HCT116 (cell line): ENCODE measurements around the gene PLPP6. TPM values are rescaled to one million over a fixed set of nuclear protein-coding genes. Genes with fewer than 3 reads are reported as not detected.
A peak's percentile ranks its signal among the peaks of the same experiment; 100 is the strongest.

ENCODE experiments used
- ATAC-seq: fragments of 200-7000 bp; cut with Tn5 transposase; 2 replicates; pipeline ENCODE4 v1.9.1; 2020; ENCODE audit warnings: mild to moderate bottlenecking, moderate library complexity
- BruUV-seq: library from RNA; stranded (reverse); fragments of 400-500 nt; replicated peaks from 2 replicates; lab custom pipeline; 2021; lab: Mats Ljungman, UMichigan
- CTCF ChIA-PET: fragments of 300-600 bp; sonication (Branson Sonifier 250); formaldehyde crosslinking; loops from one replicate; lab custom pipeline; 2021; ENCODE audit warnings: antibody characterized with exemption; lab: Charles Lee
- POLR2A ChIA-PET: fragments of 300-600, 350-600 bp; sonication (Branson Sonifier 250); formaldehyde crosslinking; loops from one replicate; lab custom pipeline; 2021; ENCODE audit warnings: antibody characterized with exemption; lab: Charles Lee
- RAD21 ChIA-PET, 2 experiments: fragments of 300-600 bp; sonication (Branson Sonifier 250); formaldehyde crosslinking; loops; one replicate each; lab custom pipeline; 2023; ENCODE audit warnings: low total read pairs in 2 of 2; ENCODE audit not compliant: uncharacterized antibody in 2 of 2, unreplicated experiment in 2 of 2, low non-redundant PET in 1 of 2; lab: Charles Lee
- DNase-seq: peaks from one replicate; pipeline ENCODE4 v3.0.0-alpha.2; 2010; ENCODE audit warnings: low read depth, low spot score
- H2AFZ ChIP-seq: fragments of 200-600 bp; shearing (Covaris generic), sonication (generic); 2 replicates; pipeline ENCODE4 v1.6.1; 2017; ENCODE audit warnings: low read depth, mixed run types, mixed read lengths, antibody characterized with exemption, low read length; ENCODE audit not compliant: poor library complexity, severe bottlenecking
- H3K27ac ChIP-seq: 2 replicates; pipeline ENCODE4 v1.5.1; 2012; ENCODE audit warnings: low read depth, low read length
- H3K27me3 ChIP-seq: fragments of 200-600 bp; sonication (generic); 2 replicates; pipeline ENCODE4 v1.6.1; 2016; ENCODE audit warnings: mixed run types, low read length, mixed read lengths; ENCODE audit not compliant: insufficient read depth
- H3K36me3 ChIP-seq, 2 experiments: fragments of 200-500 bp in 1 of 2; fragments of 200-600 bp in 1 of 2; sonication (Bioruptor generic) in 1 of 2; sonication (generic) in 1 of 2; 2 replicates each; pipeline versions ENCODE4 v1.5.1 to v1.6.1; 2014 to 2016; ENCODE audit warnings: low read length in 2 of 2, inconsistent platforms in 1 of 2, mixed read lengths in 1 of 2, mixed run types in 1 of 2; ENCODE audit not compliant: insufficient read depth in 2 of 2, control insufficient read depth in 1 of 2
- H3K4me1 ChIP-seq, 2 experiments: fragments of 200-600 bp in 1 of 2; sonication (generic) in 1 of 2; 2 replicates each; pipeline versions ENCODE4 v1.5.1 to v1.6.1; 2012 to 2017; ENCODE audit warnings: low read length in 2 of 2, inconsistent platforms in 1 of 2, mild to moderate bottlenecking in 1 of 2, mixed read lengths in 1 of 2, mixed run types in 1 of 2, moderate library complexity in 1 of 2; ENCODE audit not compliant: insufficient read depth in 2 of 2, control insufficient read depth in 1 of 2
- H3K4me2 ChIP-seq: fragments of 200-600 bp; sonication (generic); 2 replicates; pipeline ENCODE4 v1.6.1; 2017; ENCODE audit warnings: mixed run types, low read length, mixed read lengths
- H3K4me3 ChIP-seq, 2 experiments: fragments of 200-600 bp in 1 of 2; sonication (generic) in 1 of 2; replicated peaks in 1 of 2; 2 replicates each; pipeline ENCODE4 v1.5.1; 2011 to 2016; ENCODE audit warnings: low read length in 2 of 2, control low read depth in 1 of 2, low read depth in 1 of 2, mild to moderate bottlenecking in 1 of 2, mixed read lengths in 1 of 2, mixed run types in 1 of 2
- H3K79me2 ChIP-seq: fragments of 200-600 bp; sonication (generic); 2 replicates; pipeline ENCODE4 v1.6.1; 2017; ENCODE audit warnings: mild to moderate bottlenecking, mixed run types, low read length, moderate library complexity, mixed read lengths; ENCODE audit not compliant: insufficient read depth
- H3K9ac ChIP-seq: fragments of 200-600 bp; sonication (generic); 2 replicates; pipeline ENCODE4 v1.6.1; 2016; ENCODE audit warnings: low read length, mixed read lengths
- H3K9me2 ChIP-seq: fragments of 200-600 bp; sonication (generic), shearing (Covaris generic); 2 replicates; pipeline ENCODE4 v1.6.1; 2017; ENCODE audit warnings: mixed run types, mild to moderate bottlenecking, moderate library complexity; ENCODE audit not compliant: insufficient read depth
- H3K9me3 ChIP-seq, 2 experiments: fragments of 200-500 bp in 1 of 2; fragments of 200-600 bp in 1 of 2; sonication (Bioruptor generic) in 1 of 2; sonication (generic) in 1 of 2; 2 replicates each; pipeline ENCODE4 v1.6.1; 2014 to 2017; ENCODE audit warnings: low read length in 2 of 2, mixed read lengths in 2 of 2, inconsistent platforms in 1 of 2, low read depth in 1 of 2, mild to moderate bottlenecking in 1 of 2, mixed run types in 1 of 2, moderate library complexity in 1 of 2; ENCODE audit not compliant: control insufficient read depth in 1 of 2, insufficient read depth in 1 of 2
- H4K20me1 ChIP-seq: fragments of 200-600 bp; sonication (generic), shearing (Covaris generic); 2 replicates; pipeline ENCODE4 v1.6.1; 2017; ENCODE audit warnings: mixed run types, mild to moderate bottlenecking, moderate library complexity; ENCODE audit not compliant: insufficient read depth
- CEBPB ChIP-seq: IDR thresholded peaks from 2 replicates; pipeline ENCODE4 v1.6.1; 2012; ENCODE audit warnings: low read depth
- ELF1 ChIP-seq: IDR thresholded peaks from 2 replicates; pipeline ENCODE4 v1.6.1; 2012; ENCODE audit warnings: low read depth, borderline replicate concordance
- JUND ChIP-seq: IDR thresholded peaks from 2 replicates; pipeline ENCODE4 v1.6.1; 2012
- POLR2A ChIP-seq: IDR thresholded peaks from 2 replicates; pipeline ENCODE4 v1.7.0; 2011; ENCODE audit warnings: borderline replicate concordance; ENCODE audit not compliant: insufficient read depth, insufficient read length; ENCODE audit errors: extremely low read depth
- SIN3A ChIP-seq: IDR thresholded peaks from 2 replicates; pipeline ENCODE4 v1.6.1; 2012; ENCODE audit warnings: low read depth
- SP1 ChIP-seq: IDR thresholded peaks from 2 replicates; pipeline ENCODE4 v1.6.1; 2012; ENCODE audit warnings: low read depth
- TCF7L2 ChIP-seq: IDR thresholded peaks from 2 replicates; pipeline ENCODE4 v1.7.0; 2011; ENCODE audit warnings: borderline replicate concordance, inconsistent platforms; ENCODE audit not compliant: insufficient read depth, insufficient read length; ENCODE audit errors: extremely low read depth
- ZFX ChIP-seq: fragments of 450-650 bp; IDR thresholded peaks from 2 replicates; pipeline ENCODE4 v1.6.1; 2017
- intact Hi-C: fragments of 100-400 bp; cut with micrococcal nuclease; formaldehyde crosslinking; loops from 2 replicates; pipeline ENCODE4 v1.10.0; 2022
- total RNA-seq: library from RNA; stranded (reverse); gene quantifications from one replicate; pipeline ENCODE4 v1.2.1, GENCODE V29; 2021; ENCODE audit not compliant: unreplicated experiment

PLPP6 gene
- total RNA-seq, 1 experiment from 2014 or later = 5.0 TPM

DNA sequence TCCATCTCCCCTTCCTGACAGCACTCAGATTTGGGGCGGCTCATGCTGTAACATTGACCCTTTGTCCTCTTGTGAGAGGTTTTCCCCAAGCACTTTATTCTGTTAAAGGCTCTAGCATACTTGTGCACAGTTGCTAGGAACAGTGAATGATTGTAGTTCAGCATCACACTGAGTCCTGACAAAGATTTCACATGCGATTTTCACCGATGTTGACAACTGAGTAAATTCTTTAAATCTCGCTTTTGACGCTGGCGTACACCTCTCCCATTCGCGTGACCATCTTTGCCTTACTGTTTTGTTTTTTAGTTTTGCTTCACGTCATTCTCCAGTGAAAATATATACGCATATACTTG is 18.1 kb downstream of the PLPP6 start:
- ATAC-seq = no peak
- H3K9ac ChIP-seq = peak overlapping the region; percentile 71
- H2AFZ ChIP-seq = no peak overlapping the region
- TF ChIP-seq ELF1 (no peak), ZFX (no peak), TCF7L2 (no peak), SP1 (no peak), POLR2A (no peak), JUND (no peak), CEBPB (no peak)
- peaks cover 15 to 23% of the 10 kb centered on the region in 2 experiments for H3K4me1 ChIP-seq
- H3K9me3 ChIP-seq = no peaks in the 10 kb centered on the region
- peak overlapping the region; percentile 88 for H3K27ac ChIP-seq
- no TSS peak for BruUV-seq
- H3K36me3 ChIP-seq = peaks cover 2 to 4% of the 10 kb centered on the region in 2 experiments; a peak in 1 of 4 replicates
- no peaks in the 10 kb centered on the region for H4K20me1 ChIP-seq
- H3K27me3 ChIP-seq = no peaks in the 10 kb centered on the region
- peak overlapping the region; percentile 91 for H3K4me2 ChIP-seq
- ChIA-PET CTCF (interaction anchor here (1.1 kb wide), 1 partner anchor 15 kb away, joined by 3 read pairs; no protein-coding TSS in a partner anchor), POLR2A (no interaction called here), RAD21 (no interaction called here)
- H3K4me3 ChIP-seq = peak overlapping the region; percentile 87 to 88
- H3K79me2 ChIP-seq = peaks cover 48% of the 10 kb centered on the region
- no peaks in the 10 kb centered on the region for H3K9me2 ChIP-seq
- DNase-seq = no peak
- intact Hi-C loops = no loop called here

- Histone ChIP-seq H3K9ac (peak overlapping the region; percentile 71), H3K4me3 (peak overlapping the region; percentile 87 to 88), H3K4me2 (peak overlapping the region; percentile 91), H3K27ac (peak overlapping the region; percentile 88; the same call in 1 of the 2 replicates), H3K79me2 (peaks cover 52% of the 10 kb centered on the region), H3K36me3 (peaks cover 6 to 7% of the 10 kb centered on the region in 2 experiments; a peak in 3 of 4 replicates), H3K9me2 (no peaks in the 10 kb centered on the region), H2AFZ (no peak overlapping the region), H3K4me1 (peaks cover 15 to 23% of the 10 kb centered on the region in 2 experiments), H4K20me1 (no peaks in the 10 kb centered on the region), H3K27me3 (no peaks in the 10 kb centered on the region), H3K9me3 (no peaks in the 10 kb centered on the region)
- DNase-seq = no peak
- TF ChIP-seq SIN3A (no peak), SP1 (0 out of 2 replicates have a peak, but pooled peaks have one; percentile 14)
- ChIA-PET POLR2A (no interaction called here), RAD21 (no interaction called here), CTCF (no interaction called here)
- BruUV-seq = no TSS peak
- ATAC-seq = no peak
- intact Hi-C loops = no loop called here
Observed at GRCh38 chr9:4680750-4681149, 18.7 kb downstream of the PLPP6 start.
